Suppressor macrophage (primary cell): ENCODE measurements around the gene ITLN2.
"Not testable (repeated sequence)": the region's sequence is repeated elsewhere in the genome, so short reads cannot be mapped to it uniquely, and the experiment has no call there.

Experiments used
- DNase-seq, 4 experiments: peaks; one replicate each; pipeline ENCODE4 v3.0.0-alpha.2; 2020 to 2022

ITLN2 gene

GRCh38 chr1:160904783-160905616 lies 49.6 kb downstream of the ITLN2 start:
- DNase-seq: no peak

GRCh38 chr1:160902251-160902650 lies 52.4 kb downstream of the ITLN2 start:
- not testable (repeated sequence) for DNase-seq

- no peak for DNase-seq
These were observed 52.8 kb downstream of the ITLN2 start for GRCh38 chr1:160901768-160902167.

GRCh38 chr1:160900683-160901082 lies 53.9 kb downstream of the ITLN2 start:
- DNase-seq: not testable (repeated sequence)
